GM18909 (cell line): ENCODE measurements around the gene AFF1.

Experiments used
- ATAC-seq: cut with Tn5 transposase; IDR thresholded peaks from one replicate; pipeline ENCODE4 v1.9.1; 2021; ENCODE audit warnings: mild to moderate bottlenecking; ENCODE audit not compliant: unreplicated experiment, poor library complexity

Gene AFF1, protein sequence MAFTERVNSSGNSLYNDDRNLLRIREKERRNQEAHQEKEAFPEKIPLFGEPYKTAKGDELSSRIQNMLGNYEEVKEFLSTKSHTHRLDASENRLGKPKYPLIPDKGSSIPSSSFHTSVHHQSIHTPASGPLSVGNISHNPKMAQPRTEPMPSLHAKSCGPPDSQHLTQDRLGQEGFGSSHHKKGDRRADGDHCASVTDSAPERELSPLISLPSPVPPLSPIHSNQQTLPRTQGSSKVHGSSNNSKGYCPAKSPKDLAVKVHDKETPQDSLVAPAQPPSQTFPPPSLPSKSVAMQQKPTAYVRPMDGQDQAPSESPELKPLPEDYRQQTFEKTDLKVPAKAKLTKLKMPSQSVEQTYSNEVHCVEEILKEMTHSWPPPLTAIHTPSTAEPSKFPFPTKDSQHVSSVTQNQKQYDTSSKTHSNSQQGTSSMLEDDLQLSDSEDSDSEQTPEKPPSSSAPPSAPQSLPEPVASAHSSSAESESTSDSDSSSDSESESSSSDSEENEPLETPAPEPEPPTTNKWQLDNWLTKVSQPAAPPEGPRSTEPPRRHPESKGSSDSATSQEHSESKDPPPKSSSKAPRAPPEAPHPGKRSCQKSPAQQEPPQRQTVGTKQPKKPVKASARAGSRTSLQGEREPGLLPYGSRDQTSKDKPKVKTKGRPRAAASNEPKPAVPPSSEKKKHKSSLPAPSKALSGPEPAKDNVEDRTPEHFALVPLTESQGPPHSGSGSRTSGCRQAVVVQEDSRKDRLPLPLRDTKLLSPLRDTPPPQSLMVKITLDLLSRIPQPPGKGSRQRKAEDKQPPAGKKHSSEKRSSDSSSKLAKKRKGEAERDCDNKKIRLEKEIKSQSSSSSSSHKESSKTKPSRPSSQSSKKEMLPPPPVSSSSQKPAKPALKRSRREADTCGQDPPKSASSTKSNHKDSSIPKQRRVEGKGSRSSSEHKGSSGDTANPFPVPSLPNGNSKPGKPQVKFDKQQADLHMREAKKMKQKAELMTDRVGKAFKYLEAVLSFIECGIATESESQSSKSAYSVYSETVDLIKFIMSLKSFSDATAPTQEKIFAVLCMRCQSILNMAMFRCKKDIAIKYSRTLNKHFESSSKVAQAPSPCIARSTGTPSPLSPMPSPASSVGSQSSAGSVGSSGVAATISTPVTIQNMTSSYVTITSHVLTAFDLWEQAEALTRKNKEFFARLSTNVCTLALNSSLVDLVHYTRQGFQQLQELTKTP

DNA sequence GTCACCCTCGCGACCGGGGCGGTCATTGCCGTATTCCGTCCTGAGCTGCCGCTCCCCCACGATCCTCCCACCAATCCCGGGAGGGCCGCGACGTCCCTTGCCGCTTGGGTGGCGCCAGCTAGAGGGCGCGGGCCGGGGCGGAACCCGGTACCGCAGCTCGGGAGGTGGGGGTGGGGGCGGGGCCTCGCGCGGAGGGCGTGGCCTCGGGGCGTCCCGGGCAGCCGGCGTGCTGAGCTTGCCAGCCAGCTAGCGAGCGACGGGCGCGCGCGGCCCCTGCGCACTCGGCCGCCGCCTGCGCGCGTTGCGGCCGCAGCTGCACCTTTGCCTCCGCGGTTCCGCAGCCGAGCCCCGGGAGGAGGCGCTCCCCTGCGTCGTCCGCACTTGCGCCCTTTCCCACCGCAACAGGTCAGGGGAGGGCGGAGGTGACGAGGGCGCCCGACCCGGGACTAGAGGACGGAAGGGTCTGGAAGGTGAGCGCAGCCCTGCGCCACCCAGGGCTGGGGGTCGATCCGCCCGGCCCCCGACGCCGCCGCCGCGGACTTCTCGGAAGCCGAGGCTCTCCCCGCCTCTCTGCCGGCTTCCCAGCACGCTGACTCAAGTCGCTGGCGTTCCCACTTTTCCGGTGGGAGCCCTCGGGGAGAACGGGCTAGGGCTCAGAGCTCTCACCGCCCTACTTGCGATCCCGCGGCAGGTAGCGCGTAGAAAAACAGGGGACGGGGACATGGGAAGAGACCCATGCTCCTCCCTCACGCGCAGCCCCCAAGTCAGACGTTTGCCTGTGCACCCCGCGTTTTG is at the start of gene AFF1:
AFF1 (plus strand) TSS at position 241 of the 795 bp plus-strand sequence. CDS start 13,523 bp downstream, outside the sequence.
- peak; percentile 60 for ATAC-seq

DNA sequence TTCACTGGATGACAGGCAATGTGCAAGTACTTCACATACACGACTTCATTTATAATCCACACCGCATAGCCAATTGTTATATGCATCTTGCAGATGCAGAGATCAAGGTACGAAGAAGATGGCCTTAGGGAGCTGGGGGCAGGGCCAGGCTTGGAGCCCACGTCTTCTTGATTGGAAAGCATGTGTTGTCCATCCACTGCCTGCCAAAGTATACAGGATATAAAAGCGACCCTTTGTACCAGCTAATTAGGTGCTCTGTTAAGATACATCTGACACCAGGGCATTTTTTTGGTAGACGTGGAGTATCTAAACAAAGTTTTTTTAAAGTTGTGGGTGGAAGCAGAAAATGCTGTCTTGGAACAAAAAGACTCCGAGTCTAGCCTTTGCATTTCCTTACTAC is 44.0 kb upstream of the AFF1 start:
- no peak for ATAC-seq

DNA sequence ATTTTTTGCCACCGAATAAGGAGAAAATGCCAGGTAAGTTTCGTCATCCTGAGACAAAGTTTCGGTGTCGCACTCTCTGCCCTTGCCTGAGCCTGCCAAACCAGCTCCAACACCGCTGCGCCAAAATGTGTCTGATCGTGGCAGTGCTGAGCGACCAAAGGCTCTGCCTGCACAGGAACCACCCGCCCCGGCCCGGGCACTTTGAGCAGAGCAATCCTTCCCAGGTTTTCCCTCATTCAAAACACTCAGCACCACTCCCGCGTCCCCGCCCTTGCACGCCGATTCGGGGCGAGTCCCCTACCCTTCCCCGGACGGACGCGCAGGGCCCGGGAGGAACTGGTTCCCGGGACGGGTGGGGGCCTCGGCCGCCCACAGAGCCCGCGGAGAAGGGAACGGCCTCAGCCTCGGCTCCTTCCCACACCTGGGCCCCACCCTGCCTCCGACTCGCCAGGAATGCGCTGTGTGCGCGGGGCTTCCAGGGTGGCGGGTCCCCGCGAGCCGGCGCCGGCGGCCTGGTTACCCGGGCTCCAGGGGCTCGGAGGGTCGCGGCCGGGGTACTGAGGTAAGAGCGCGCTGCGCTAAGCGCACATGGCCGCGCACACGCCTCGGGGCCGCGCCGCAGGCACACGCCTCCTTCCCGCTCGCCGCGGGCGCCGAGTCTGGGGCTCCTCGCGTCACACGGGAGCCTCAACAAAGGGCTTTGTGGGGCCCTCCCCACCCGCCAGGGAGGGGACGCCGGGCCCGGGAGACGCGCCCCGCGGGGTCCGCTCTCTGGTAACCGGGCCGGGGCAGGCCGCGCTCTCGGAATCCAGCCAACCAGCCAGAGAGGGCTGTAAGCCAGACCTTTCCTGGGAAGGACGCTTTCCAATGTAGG is 42.8 kb upstream of the AFF1 start, which contains the start of gene C4orf36:
C4orf36 (minus strand) TSS at position 661 of the 874 bp plus-strand sequence. CDS start 902 bp downstream, outside the sequence.
- peak; percentile 63 for ATAC-seq

DNA sequence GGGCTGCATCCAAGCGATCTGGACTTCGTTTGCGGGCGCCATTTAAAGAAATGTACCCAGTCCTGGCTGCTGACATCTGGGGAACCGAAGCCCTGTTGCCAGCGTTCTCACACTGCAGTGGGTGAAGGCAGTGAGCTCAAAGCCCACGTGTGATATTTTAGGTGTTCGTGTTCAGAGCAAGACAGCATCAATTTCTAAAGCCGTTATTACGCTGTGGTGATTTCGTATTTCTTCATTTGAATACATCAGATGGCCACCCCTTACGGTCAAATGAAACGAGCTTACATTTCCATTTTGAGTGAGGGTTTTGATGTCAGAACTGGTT is 42.2 kb upstream of the AFF1 start:
- ATAC-seq = peak; percentile 18

DNA sequence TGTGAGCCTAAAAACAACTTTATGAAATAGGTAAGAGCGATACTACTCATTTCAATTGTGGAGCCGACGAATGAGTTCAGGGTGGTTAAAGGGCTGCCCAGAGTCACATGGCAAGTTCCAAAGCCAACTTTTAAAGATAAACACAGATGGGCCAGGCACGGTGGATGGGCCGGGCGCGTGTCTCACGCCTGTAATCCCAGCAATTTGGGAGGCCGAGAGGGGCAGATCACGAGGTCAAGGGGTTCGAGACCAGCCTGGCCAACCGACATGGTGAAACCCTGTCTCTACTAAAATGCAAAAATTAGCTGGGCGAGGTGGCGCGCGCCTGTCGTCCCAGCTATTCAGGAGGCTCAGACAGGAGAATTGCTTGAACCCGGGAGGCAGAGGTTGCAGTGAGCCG is 41.7 kb upstream of the AFF1 start:
- ATAC-seq = no peak

DNA sequence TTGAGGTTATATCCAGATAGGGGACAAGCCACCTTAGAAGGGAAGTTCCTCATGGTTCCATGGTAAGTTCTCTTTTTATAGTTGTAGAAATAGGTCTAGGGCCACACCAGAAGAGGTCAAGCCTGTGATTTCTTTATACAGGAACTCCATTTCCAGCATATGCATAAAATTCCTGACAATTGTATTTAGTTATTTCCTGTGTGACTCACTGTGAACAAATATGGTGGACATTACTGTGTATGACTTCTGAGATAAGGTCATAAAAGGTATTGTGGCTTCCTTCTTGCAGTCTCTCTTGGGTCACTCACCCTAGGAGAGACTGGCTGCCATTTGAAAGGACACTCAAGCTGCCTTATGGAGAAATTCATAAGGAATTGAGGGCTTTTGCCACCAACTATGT is 40.4 kb upstream of the AFF1 start:
- no peak for ATAC-seq

DNA sequence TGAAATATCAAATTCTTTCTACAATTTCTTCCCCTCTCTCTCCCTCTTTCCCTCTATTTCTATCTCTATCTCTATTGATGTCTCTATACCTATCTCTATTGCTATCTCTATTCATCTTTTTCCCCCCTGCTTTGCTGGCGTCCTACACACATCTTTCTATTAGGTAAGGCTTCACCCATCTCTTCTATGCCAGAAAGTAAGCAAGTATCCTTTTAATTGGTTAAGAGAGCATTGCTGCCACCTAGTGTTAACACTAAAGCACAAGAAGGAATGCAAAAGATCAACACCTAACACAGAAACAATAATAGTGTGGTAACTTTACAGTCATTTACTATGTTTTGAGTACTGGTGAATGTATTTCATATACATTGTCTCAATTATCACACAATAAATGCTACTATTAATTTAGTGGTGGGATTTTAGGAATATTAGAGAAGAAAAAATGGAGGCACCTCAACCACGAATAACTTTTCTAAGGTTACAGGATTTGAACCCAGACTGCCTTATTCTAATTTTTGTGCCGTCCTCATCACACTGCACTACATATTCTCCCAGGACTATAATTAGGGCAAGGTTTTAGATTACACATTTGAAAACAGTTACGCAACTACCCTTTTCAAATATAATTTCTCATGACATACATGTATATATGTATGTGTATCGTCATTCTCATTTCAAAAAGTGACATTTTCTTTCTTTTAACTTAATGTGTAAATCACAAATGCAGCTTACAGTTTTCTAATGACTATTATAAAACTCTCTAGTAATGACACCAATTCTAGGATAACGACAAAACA is 38.9 kb upstream of the AFF1 start:
- ATAC-seq = peak; percentile 63

DNA sequence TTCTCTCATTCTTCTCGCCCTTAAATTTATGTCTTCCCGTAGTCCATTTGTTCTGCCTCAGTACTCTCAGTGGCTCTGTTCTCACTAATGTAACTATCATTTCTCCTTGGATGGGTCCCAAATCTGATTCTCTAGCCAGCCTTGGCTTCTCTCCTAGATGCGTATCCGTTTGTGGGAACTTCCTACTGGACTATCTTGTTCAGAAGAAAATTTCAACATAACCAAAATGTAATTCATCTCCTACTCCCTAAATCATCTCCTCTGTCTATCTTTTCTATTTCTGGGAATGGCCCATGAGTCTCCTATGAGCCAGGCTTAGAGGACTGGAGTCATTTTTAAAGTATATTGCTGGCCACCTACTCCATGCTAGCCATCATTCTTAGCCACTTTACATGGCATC is 38.2 kb upstream of the AFF1 start:
- ATAC-seq = no peak

DNA sequence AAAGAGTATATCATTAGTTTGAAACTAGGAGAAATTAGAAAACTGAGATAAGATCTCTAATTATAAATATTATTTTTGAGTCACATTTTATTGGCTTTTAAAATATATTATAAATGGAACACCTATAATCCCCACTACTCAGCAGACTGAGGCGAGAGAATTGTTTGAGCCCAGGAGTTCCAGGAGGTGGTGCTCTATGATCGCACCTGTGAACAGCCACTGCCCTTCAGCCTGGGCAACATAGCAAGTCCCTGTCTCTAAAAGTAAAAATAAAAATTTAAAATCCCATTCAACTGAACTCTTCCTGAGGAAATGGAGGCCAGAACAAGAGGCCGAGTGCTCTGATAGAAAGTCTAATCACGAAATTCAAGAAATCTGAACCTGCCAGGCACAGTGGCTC is 36.2 kb upstream of the AFF1 start:
- no peak for ATAC-seq

DNA sequence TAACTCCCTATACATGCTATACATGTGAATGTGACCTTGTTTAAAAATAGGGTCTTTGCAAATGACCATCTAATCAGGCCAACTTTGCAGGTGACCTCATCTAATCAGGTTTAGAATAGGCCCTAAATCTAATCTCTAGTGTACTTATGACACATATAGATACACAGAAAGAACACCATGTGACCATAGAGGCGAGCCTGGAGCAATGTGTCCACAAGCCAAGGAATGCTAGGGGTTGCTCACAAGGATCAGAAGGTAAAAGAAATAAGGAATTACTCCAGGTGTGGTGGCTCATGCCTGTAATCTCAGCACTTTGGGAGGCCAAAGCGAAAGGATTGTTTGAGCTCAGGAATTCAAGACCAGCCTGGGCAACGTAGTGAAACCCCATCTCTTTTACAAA is 32.9 kb upstream of the AFF1 start:
- ATAC-seq = no peak

DNA sequence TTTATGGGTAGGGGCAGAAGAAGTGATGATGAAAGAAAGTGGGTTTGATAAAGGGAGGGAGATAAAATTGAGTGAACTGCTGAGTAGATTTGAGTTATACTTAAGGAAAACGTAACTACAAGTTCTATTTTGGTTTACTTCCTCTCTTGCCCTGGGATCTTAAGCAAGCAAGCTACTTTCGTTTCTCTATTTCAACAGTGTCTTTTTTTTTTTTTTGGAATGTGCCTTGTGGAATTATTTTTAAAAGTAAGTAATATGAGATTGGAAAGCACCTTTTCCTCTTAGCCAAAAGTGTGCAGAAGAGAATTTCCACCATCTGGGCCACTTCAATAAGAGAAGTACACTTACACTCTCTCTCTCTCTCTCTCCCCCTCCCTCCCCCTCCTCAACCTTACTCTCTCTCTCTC is 26.6 kb upstream of the AFF1 start:
- no peak for ATAC-seq

DNA sequence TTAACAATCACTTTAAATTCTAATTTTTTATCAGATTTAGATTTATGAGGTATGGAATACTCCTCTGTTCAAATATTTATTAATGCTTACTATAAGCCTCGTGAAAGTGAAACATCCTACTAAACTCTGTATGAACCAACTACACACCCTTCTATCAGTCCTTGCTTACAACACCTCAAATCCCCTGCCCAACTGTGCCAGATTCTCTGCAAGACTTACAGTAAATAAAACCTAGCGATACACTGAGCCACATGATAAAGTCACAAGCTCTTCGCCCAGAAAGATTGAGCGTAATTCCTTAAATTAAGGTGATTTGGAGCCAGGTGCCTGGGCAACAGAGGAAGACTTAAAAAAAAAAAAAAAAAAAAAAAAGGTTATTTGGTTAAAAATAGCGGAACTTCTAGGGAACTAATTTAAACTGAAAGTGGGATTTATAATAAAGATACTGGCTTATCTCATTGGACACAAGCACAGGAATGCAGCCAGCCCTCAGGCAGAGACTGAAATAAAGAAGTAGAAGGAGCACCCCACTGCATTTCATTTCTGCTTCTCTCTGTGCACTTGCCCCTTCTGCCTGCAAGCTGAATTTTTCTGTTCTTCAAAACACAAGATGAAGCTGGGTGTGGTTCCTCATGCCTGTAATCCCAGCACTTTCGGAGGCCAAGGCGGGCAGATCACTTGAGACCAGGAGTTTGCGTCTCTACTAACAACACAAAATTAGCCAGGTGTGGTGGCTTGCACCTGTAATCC is 25.1 kb upstream of the AFF1 start:
- ATAC-seq = no peak

DNA sequence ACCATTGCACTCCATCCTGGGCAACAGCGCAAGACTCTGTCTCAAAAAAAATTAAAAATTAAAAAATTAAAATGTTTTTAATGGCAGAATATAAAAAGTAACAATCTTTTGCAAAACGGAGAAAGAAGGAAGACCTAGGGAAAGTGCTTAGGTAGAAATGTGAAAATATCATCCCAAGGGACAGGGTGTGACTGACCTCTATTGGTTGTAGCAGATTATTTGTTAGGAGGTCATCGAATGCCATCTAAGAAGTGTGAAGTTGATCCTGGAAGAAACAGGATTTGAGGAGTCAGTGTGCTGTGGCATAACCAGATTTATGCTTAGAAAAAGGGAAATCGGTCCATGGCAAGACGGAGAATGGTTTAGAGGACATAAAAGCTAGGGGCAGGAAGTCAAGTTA is 24.4 kb upstream of the AFF1 start:
- ATAC-seq = no peak

DNA sequence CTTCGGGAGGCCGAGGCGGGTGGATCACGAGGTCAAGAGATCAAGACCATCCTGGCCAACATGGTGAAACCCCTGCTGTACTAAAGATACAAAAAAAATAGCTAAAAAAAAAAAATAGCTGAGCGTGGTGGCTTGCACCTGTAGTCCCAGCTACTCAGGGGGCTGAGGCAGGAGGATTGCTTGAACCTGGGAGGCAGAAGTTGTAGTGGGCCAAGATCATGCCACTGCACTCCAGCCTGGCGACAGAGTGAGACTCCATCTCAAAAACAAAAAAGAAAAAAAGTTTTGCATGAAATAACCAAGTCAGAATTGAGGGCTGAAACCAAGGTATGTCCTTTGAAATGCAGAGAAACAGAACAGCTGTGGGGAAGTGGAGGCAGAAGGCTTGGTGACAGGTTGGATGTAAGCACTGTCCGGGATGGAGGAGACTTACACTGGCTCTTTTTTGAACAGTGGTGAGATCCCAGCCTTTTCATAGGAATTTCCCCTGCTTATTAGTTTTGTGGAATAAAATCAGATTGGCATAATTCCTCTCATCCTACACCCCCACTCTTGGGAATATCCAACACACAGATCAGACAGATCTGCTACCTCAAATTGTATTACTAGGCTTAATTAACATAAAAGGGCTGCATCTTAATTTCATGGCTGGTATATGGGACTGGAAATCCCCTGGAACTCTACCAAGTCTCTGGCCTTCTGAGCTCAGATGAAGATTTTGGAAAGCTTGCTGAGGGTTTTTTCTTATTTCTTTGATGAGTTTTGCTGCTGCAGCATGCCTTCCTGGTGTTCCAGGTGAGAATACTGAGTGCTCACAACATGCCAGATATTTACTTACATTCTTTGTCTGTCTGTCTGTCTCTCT is 23.8 kb upstream of the AFF1 start:
- no peak for ATAC-seq

DNA sequence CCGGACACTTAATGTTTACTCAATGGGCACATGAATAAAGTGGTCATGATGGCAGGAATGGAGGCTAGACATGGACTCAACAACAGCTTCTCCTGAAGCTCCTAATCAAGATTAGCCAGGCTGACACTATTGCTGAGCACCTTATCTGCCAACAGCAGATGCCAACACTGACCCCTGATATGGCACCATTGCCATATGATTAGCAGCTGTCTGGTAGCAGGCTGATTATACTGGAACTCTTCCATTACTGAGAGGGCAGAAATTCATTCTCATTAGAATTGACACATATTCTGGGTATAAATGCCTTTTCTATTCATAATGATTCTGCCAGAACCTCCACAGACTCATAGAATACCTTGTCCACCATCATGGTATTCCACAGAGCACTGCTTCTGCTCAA is 18.4 kb upstream of the AFF1 start:
- no peak for ATAC-seq

DNA sequence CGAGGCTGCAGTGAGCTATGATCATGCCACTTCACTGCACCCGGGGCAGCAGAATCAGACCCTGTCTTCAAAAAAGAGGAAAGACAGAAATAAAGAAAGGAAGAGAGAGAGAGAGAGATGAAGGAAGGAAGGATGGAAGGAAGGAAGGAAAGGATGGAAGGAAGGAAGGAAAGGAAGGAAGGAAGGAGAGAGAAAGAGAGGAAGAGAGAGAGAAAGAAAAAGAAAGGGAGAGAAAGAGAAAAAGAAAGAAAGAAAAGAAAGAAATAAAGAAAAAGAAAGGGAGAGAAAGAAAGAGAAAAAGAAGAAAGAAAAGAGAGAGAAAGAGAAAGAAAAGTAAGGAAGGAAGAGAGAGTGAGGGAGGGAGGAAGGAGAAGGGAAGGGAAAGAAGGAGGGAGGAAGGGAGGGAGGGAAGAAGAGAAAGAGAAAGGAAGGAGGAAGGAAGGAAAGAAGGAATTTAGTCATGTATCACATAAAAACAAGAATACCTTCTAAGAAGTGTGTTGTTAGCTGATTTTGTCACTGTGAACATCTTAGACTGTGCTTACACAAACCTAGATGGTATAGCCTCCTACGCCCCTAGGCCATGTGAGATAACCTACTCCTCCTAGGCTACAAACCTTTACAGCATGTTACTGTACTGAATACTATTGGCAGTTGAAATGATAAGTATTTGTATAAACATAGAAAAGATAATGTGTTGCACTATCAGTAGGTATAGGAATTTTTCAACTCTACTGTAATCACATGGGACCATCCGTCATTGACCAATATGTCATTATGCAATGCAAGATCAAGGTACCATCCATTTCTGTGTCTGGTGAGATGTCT is 17.4 kb upstream of the AFF1 start:
- no peak for ATAC-seq
